Immature natural killer cell (primary cell): ENCODE results near the gene COPG1. TPM values are rescaled to one million over a fixed set of nuclear protein-coding genes. Genes with fewer than 3 reads are reported as not detected.
"Not testable (repeated sequence)": the region's sequence is repeated elsewhere in the genome, so short reads cannot be mapped to it uniquely, and the experiment has no call there.

Experiments used
- DNase-seq, 3 donors: peaks; one replicate each; pipeline ENCODE4 v3.0.0; 2022; ENCODE audit warnings: mixed read lengths in 1 of 3
- H3K27ac Mint-ChIP-seq, 6 donors: one replicate each; pipeline ENCODE4 v1.8.0; 2020; ENCODE audit warnings: mixed read lengths in 6 of 6, mild to moderate bottlenecking in 5 of 6, inconsistent platforms in 4 of 6, moderate library complexity in 3 of 6
- H3K27me3 Mint-ChIP-seq, 3 donors: one replicate each; pipeline ENCODE4 v1.8.0; 2020 to 2021; ENCODE audit warnings: low read depth in 3 of 3, mild to moderate bottlenecking in 3 of 3, mixed read lengths in 3 of 3, moderate library complexity in 3 of 3, inconsistent platforms in 1 of 3
- H3K36me3 Mint-ChIP-seq, 3 donors: one replicate each; pipeline ENCODE4 v1.8.0; 2020; ENCODE audit warnings: mixed read lengths in 3 of 3, inconsistent platforms in 2 of 3, mild to moderate bottlenecking in 2 of 3
- H3K4me1 Mint-ChIP-seq, 2 donors: one replicate each; pipeline ENCODE4 v1.8.0; 2020; ENCODE audit warnings: inconsistent platforms in 2 of 2, mild to moderate bottlenecking in 2 of 2, mixed read lengths in 2 of 2, moderate library complexity in 1 of 2
- H3K4me3 Mint-ChIP-seq, 5 donors: one replicate each; pipeline ENCODE4 v1.8.0; 2020; ENCODE audit warnings: mild to moderate bottlenecking in 5 of 5, mixed read lengths in 5 of 5, inconsistent platforms in 3 of 5, moderate library complexity in 3 of 5
- H3K9me3 Mint-ChIP-seq, 6 donors: one replicate each; pipeline ENCODE4 v1.8.0; 2020; ENCODE audit warnings: mild to moderate bottlenecking in 6 of 6, mixed read lengths in 6 of 6, inconsistent platforms in 4 of 6, moderate library complexity in 3 of 6
- polyA plus RNA-seq, 3 donors: library from polyadenylated mRNA; unstranded; fragments of 300-500 nt; fragmentation: Illumina TruSeq; gene quantifications; one replicate each; pipeline ENCODE4 v1.2.3, GENCODE V29; 2021

Gene COPG1
- 100 to 1,000 TPM in 1 of 3 donors, 10 to 100 TPM in 2; 35.2 to 139 (median 64.6) TPM for polyA plus RNA-seq

- peaks cover 44 to 59% of the 10 kb centered on the region in 2 donors for H3K4me1 Mint-ChIP-seq
- no peaks in the 10 kb centered on the region for H3K9me3 Mint-ChIP-seq
- peak within 1 kb of the TSS; percentile 89 to 98 (median 97) for H3K4me3 Mint-ChIP-seq
Observed at GRCh38 chr3:129249284-129250065, at the start of gene COPG1. COPG1 (plus strand) TSS chr3:129249606; CDS start chr3:129249710, 104 bp downstream.

GRCh38 chr3:129204473-129204872 lies 44.9 kb upstream of the COPG1 start:
- no peak overlapping the region for H3K27ac Mint-ChIP-seq
- no peaks in the 10 kb centered on the region for H3K9me3 Mint-ChIP-seq
- no peak for DNase-seq
- H3K36me3 Mint-ChIP-seq = no peaks in the 10 kb centered on the region
- no peaks in the 10 kb centered on the region for H3K4me1 Mint-ChIP-seq
- H3K27me3 Mint-ChIP-seq = no peaks in the 10 kb centered on the region
- no peak overlapping the region for H3K4me3 Mint-ChIP-seq

More at GRCh38 chr3:129249284-129250065, at the start of gene COPG1:
- DNase-seq = peak; percentile 92 to 94 (median 94)
- Mint-ChIP-seq H3K36me3 (peaks cover 4 to 21% (median 4%) of the 10 kb centered on the region in 3 donors), H3K27ac (peak within 1 kb of the TSS; percentile 93 to 98 (median 97)), H3K27me3 (peaks cover 10 to 15% (median 14%) of the 10 kb centered on the region in 3 donors)

- H3K36me3 Mint-ChIP-seq = no peaks in the 10 kb centered on the region
- H3K4me3 Mint-ChIP-seq = no peak overlapping the region
- H3K27me3 Mint-ChIP-seq = peaks cover 0 to 2% (median 2%) of the 10 kb centered on the region in 3 donors
- H3K9me3 Mint-ChIP-seq = no peaks in the 10 kb centered on the region
- H3K27ac Mint-ChIP-seq = no peak overlapping the region
- DNase-seq = no peak
- H3K4me1 Mint-ChIP-seq = no peaks in the 10 kb centered on the region
Observed at GRCh38 chr3:129205109-129205832, 44.1 kb upstream of the COPG1 start.

- H3K27me3 Mint-ChIP-seq = peaks cover 0 to 3% (median 3%) of the 10 kb centered on the region in 3 donors
- H3K9me3 Mint-ChIP-seq = no peaks in the 10 kb centered on the region
- H3K4me3 Mint-ChIP-seq = no peak overlapping the region
Observed at GRCh38 chr3:129207479-129207878, 41.9 kb upstream of the COPG1 start.

GRCh38 chr3:129211345-129211744 lies 38.1 kb upstream of the COPG1 start:
- no peak for DNase-seq
- H3K9me3 Mint-ChIP-seq = no peaks in the 10 kb centered on the region
- no peaks in the 10 kb centered on the region for H3K4me1 Mint-ChIP-seq
- H3K36me3 Mint-ChIP-seq = no peaks in the 10 kb centered on the region
- H3K27me3 Mint-ChIP-seq = peaks cover 0 to 3% (median 3%) of the 10 kb centered on the region in 3 donors
- H3K27ac Mint-ChIP-seq = no peak overlapping the region
- H3K4me3 Mint-ChIP-seq = no peak overlapping the region

More at GRCh38 chr3:129207479-129207878, 41.9 kb upstream of the COPG1 start:
- Mint-ChIP-seq H3K36me3 (no peaks in the 10 kb centered on the region), H3K4me1 (no peaks in the 10 kb centered on the region), H3K27ac (no peak overlapping the region)
- DNase-seq = no peak

GRCh38 chr3:129211772-129212171 lies 37.6 kb upstream of the COPG1 start:
- Mint-ChIP-seq H3K9me3 (no peaks in the 10 kb centered on the region), H3K4me3 (no peak overlapping the region), H3K4me1 (no peaks in the 10 kb centered on the region), H3K27ac (no peak overlapping the region), H3K27me3 (peaks cover 0 to 3% (median 3%) of the 10 kb centered on the region in 3 donors), H3K36me3 (no peaks in the 10 kb centered on the region)
- no peak for DNase-seq

GRCh38 chr3:129213238-129213637 lies 36.2 kb upstream of the COPG1 start:
- no peak overlapping the region for H3K4me3 Mint-ChIP-seq
- no peak for DNase-seq

GRCh38 chr3:129218742-129219141 lies 30.7 kb upstream of the COPG1 start:
- DNase-seq = no peak
- H3K36me3 Mint-ChIP-seq = no peaks in the 10 kb centered on the region
- H3K27me3 Mint-ChIP-seq = peaks cover 0 to 2% (median 2%) of the 10 kb centered on the region in 3 donors
- H3K27ac Mint-ChIP-seq = no peak overlapping the region
- H3K4me3 Mint-ChIP-seq = no peak overlapping the region
- no peaks in the 10 kb centered on the region for H3K9me3 Mint-ChIP-seq
- no peaks in the 10 kb centered on the region for H3K4me1 Mint-ChIP-seq

More at GRCh38 chr3:129213238-129213637, 36.2 kb upstream of the COPG1 start:
- no peaks in the 10 kb centered on the region for H3K4me1 Mint-ChIP-seq
- no peak overlapping the region for H3K27ac Mint-ChIP-seq
- H3K27me3 Mint-ChIP-seq = peaks cover 0 to 3% (median 3%) of the 10 kb centered on the region in 3 donors
- H3K36me3 Mint-ChIP-seq = no peaks in the 10 kb centered on the region
- no peaks in the 10 kb centered on the region for H3K9me3 Mint-ChIP-seq

- H3K36me3 Mint-ChIP-seq, H3K9me3 Mint-ChIP-seq, H3K4me3 Mint-ChIP-seq, H3K4me1 Mint-ChIP-seq, H3K27me3 Mint-ChIP-seq, DNase-seq, H3K27ac Mint-ChIP-seq: not testable (repeated sequence)
Observed at GRCh38 chr3:129224387-129224786, 25.0 kb upstream of the COPG1 start.

- Mint-ChIP-seq H3K4me1 (peaks cover 6 to 7% of the 10 kb centered on the region in 2 donors), H3K27ac (peak overlapping the region in 4 of 6 donors; percentile 24 to 75 (median 58)), H3K36me3 (no peaks in the 10 kb centered on the region), H3K4me3 (peak overlapping the region in 2 of 5 donors; percentile 9 to 30), H3K27me3 (peaks cover 0 to 4% (median 4%) of the 10 kb centered on the region in 3 donors), H3K9me3 (no peaks in the 10 kb centered on the region)
- no peak for DNase-seq
Observed at GRCh38 chr3:129224984-129225393, 24.4 kb upstream of the COPG1 start.

GRCh38 chr3:129226374-129226773 lies 23.0 kb upstream of the COPG1 start:
- no peak overlapping the region for H3K4me3 Mint-ChIP-seq
- H3K9me3 Mint-ChIP-seq = no peaks in the 10 kb centered on the region
- no peak overlapping the region for H3K27ac Mint-ChIP-seq

GRCh38 chr3:129228891-129229585 lies 20.4 kb upstream of the COPG1 start:
- Mint-ChIP-seq H3K27ac (peak overlapping the region in 1 of 6 donors; percentile 52), H3K4me1 (peaks cover 12 to 14% of the 10 kb centered on the region in 2 donors), H3K36me3 (no peaks in the 10 kb centered on the region), H3K9me3 (no peaks in the 10 kb centered on the region), H3K27me3 (peaks cover 4 to 7% (median 4%) of the 10 kb centered on the region in 3 donors), H3K4me3 (no peak overlapping the region)
- no peak for DNase-seq

More at GRCh38 chr3:129226374-129226773, 23.0 kb upstream of the COPG1 start:
- Mint-ChIP-seq H3K27me3 (peaks cover 0 to 4% (median 4%) of the 10 kb centered on the region in 3 donors), H3K4me1 (peaks cover 6 to 7% of the 10 kb centered on the region in 2 donors), H3K36me3 (no peaks in the 10 kb centered on the region)
- DNase-seq = no peak

- Mint-ChIP-seq H3K36me3 (no peaks in the 10 kb centered on the region), H3K27ac (no peak overlapping the region), H3K9me3 (no peaks in the 10 kb centered on the region), H3K4me3 (no peak overlapping the region), H3K27me3 (peaks cover 4 to 7% (median 4%) of the 10 kb centered on the region in 3 donors), H3K4me1 (peaks cover 6% of the 10 kb centered on the region in 2 donors)
- no peak for DNase-seq
Observed at GRCh38 chr3:129230311-129231019, 18.9 kb upstream of the COPG1 start.
